GM19043 (cell line): ENCODE measurements around the gene TIGD6.
"Not testable (repeated sequence)": the region's sequence is repeated elsewhere in the genome, so short reads cannot be mapped to it uniquely, and the experiment has no call there.

Experiments
- ATAC-seq: cut with Tn5 transposase; IDR thresholded peaks from one replicate; pipeline ENCODE4 v1.9.1; 2021; ENCODE audit warnings: low read depth; ENCODE audit not compliant: unreplicated experiment

Gene TIGD6

GRCh38 chr5:149943177-149943949, 57.1 kb downstream of the TIGD6 start:
- not testable (repeated sequence) for ATAC-seq
